K562 (cell line): ENCODE data around the gene SHC1. TPM values are rescaled to one million over a fixed set of nuclear protein-coding genes. Genes with fewer than 3 reads are reported as not detected.

Source experiments
- BACH1 ChIP-seq: fragments of 200-800 bp; sonication (Bioruptor generic); IDR thresholded peaks from 2 replicates; pipeline ENCODE4 v1.6.1; 2016; ENCODE audit warnings: missing genetic modification characterization, missing compliant biosample characterization
- CBX3 ChIP-seq, 2 experiments: IDR thresholded peaks; 1 replicate in 1 of 2; 2 replicates in 1 of 2; pipeline ENCODE4 v1.6.1; 2012; ENCODE audit warnings: inconsistent platforms in 2 of 2, low read length in 2 of 2, borderline replicate concordance in 1 of 2, control low read depth in 1 of 2
- CHD1 ChIP-seq: fragments of 200-600 bp; sonication (generic); IDR thresholded peaks from one replicate; pipeline ENCODE4 v1.6.1; 2012; ENCODE audit warnings: mild to moderate bottlenecking, moderate library complexity, low read length, inconsistent platforms
- CTBP1 ChIP-seq: fragments of 450-650 bp; IDR thresholded peaks from 2 replicates; pipeline ENCODE4 v1.6.1; 2016; ENCODE audit warnings: borderline replicate concordance
- EGR1 ChIP-seq: fragments of 450-650 bp; conservative IDR thresholded peaks from 2 replicates; pipeline ENCODE4 v1.6.1; 2017; ENCODE audit warnings: mild to moderate bottlenecking
- MLLT1 ChIP-seq, 2 experiments: fragments of 450-650 bp; IDR thresholded peaks; 2 replicates each; pipeline ENCODE4 v1.6.1; 2016
- NR2C2 ChIP-seq, 2 experiments: fragments of 200-800 bp in 1 of 2; sonication (Bioruptor generic) in 1 of 2; sonication (generic) in 1 of 2; formaldehyde crosslinking in 1 of 2; IDR thresholded peaks; 2 replicates each; pipeline versions ENCODE4 v1.6.1 to v1.8.0; 2016 to 2022; ENCODE audit warnings: mild to moderate bottlenecking in 1 of 2, missing compliant biosample characterization in 1 of 2, missing genetic modification characterization in 1 of 2, missing genetic modification reagents in 1 of 2
- PHTF2 ChIP-seq: fragments of 250-450 bp; sonication (Bioruptor Pico); IDR thresholded peaks from 2 replicates; pipeline ENCODE4 v1.5.0; 2021; ENCODE audit warnings: mild to moderate bottlenecking
- SMARCA4 ChIP-seq: fragments of 450-650 bp; IDR thresholded peaks from 2 replicates; pipeline ENCODE4 v1.6.1; 2016
- TBP ChIP-seq: optimal IDR thresholded peaks from 2 replicates; pipeline ENCODE3; 2011; ENCODE audit warnings: low read depth, low read length, improper control_type of control experiment
- TEAD4 ChIP-seq, 2 experiments: sonication (generic) in 1 of 2; formaldehyde crosslinking in 1 of 2; IDR thresholded peaks; 2 replicates each; pipeline versions ENCODE4 v1.6.1 to v1.8.0; 2012 to 2022; ENCODE audit warnings: borderline replicate concordance in 1 of 2, inconsistent platforms in 1 of 2, low read length in 1 of 2, mild to moderate bottlenecking in 1 of 2, missing genetic modification reagents in 1 of 2
- ZFX ChIP-seq: sonication (generic); formaldehyde crosslinking; IDR thresholded peaks from 2 replicates; pipeline ENCODE4 v1.8.0; 2022; ENCODE audit warnings: mild to moderate bottlenecking, missing genetic modification reagents, moderate library complexity
- ZNF589 ChIP-seq: fragments of 200-800 bp; sonication (Bioruptor generic); IDR thresholded peaks from 2 replicates; pipeline ENCODE4 v1.6.1; 2016; ENCODE audit warnings: low read depth, missing genetic modification characterization, missing compliant biosample characterization
- polyA plus RNA-seq, 8 experiments: library from polyadenylated mRNA; depleted of rRNA in 4 of 8; stranded (reverse) in 5 of 8; unstranded in 3 of 8; fragments of >200 nt; fragmentation: Nextera tagmentation in 2 of 8; fragmentation: Illumina TruSeq in 1 of 8; extraction: Ambion mirVana in 2 of 8; extraction: Trizol in 1 of 8; gene quantifications; 2 replicates each; pipeline versions ENCODE4 v1.2.1 to v1.2.3, GENCODE V29; 2011 to 2014; ENCODE audit warnings: inconsistent platforms in 1 of 8, missing spikeins in 1 of 8
- total RNA-seq, 7 experiments: library from RNA; depleted of rRNA in 6 of 7; stranded (reverse); fragments of >200 nt in 6 of 7; fragmentation: Illumina TruSeq in 2 of 7; extraction: Trizol in 2 of 7; gene quantifications; 2 replicates each; pipeline versions ENCODE4 v1.2.1 to v1.2.3, GENCODE V29; 2011 to 2021; ENCODE audit warnings: low replicate concordance in 1 of 7
- TF ChIP-seq, protein P1 (sequence below): conservative IDR thresholded peaks from 2 replicates; pipeline ENCODE4 v1.6.1; 2011; ENCODE audit warnings: low read depth, mild to moderate bottlenecking, low read length; ENCODE audit not compliant: control insufficient read depth
- TF ChIP-seq, protein P2 (sequence below), 2 experiments: IDR thresholded peaks; 2 replicates each; pipeline ENCODE4 v1.6.1; 2011; ENCODE audit warnings: borderline replicate concordance in 1 of 2, control low read depth in 1 of 2, low read depth in 1 of 2, low read length in 1 of 2, mild to moderate bottlenecking in 1 of 2, mixed read lengths in 1 of 2, moderate library complexity in 1 of 2; ENCODE audit not compliant: insufficient read depth in 1 of 2, insufficient read length in 1 of 2, poor library complexity in 1 of 2, severe bottlenecking in 1 of 2; ENCODE audit errors: extremely low read depth in 1 of 2
- TF ChIP-seq, protein P3 (sequence below): IDR thresholded peaks from 2 replicates; pipeline ENCODE4 v1.6.1; 2014; ENCODE audit warnings: antibody characterized with exemption
- TF ChIP-seq, protein P4 (sequence below), 3 experiments: fragments of 200-800 bp in 1 of 3; sonication (Bioruptor generic) in 1 of 3; sonication (generic) in 1 of 3; formaldehyde crosslinking in 1 of 3; IDR thresholded peaks; 2 replicates each; pipeline versions ENCODE4 v1.6.1 to v1.8.0; 2016 to 2022; ENCODE audit warnings: mild to moderate bottlenecking in 2 of 3, missing compliant biosample characterization in 2 of 3, missing genetic modification characterization in 2 of 3, missing genetic modification reagents in 1 of 3

SHC1 gene
- total and polyA plus RNA-seq, 9 of the 15 experiments (the other 6 are each of a cell fraction or from before 2014, with no cell fraction given): 4.1 to 113 (median 51.9) TPM

DNA sequence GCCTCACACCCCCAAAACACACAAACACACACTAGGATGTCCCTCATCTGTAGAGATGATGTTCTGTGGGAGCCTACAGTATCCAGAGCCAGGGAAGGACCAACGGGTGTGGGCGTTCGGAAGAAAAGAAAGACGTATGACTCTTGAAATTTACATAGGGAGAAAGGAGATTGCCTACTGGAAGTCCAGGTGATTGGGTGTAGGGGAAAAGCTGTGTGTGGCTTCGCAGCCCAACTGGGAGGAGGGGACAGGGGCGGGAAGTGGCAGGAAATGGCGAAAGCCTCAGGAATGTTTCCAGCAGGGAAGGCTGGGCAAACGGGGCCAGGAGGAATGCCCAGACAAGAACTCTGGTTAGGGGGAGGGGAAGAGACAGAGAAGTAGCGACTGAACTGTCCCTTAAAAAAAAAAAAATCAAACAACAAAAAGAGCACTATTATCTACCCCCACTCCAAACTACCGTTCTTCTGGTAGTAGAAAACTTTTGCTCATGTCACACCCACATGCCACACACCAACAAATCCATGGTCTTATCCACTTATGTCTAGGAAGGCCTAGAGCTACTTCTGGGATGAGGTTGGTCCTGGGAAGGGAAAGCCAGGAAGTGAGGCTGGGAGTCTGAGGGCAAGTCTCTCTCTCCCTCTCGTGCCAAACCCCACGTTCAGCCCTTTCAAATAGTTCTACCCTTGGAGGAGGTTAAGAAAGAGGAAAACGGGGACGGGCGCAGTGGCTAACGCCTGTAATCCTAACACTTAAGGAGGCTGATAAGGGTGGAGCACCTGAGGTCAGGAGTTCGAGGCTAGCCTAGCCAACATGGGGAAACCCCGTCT, 2.2 kb upstream of the SHC1 start (continued):
- TF ChIP-seq NR2C2 (CRISPR knock-in tag; IDR thresholded peaks at IDR 0.05) (0 out of 2 replicates have a peak, but pooled peaks have one; percentile 4), NR2C2 (tag; IDR thresholded peaks at IDR 0.05) (no peak), CHD1 (peak; percentile 72), MLLT1 (IDR thresholded peaks at IDR 0.05) (0 out of 4 replicates have a peak, but pooled peaks of 1 of the 2 experiments have one; percentile 34), CTBP1 (peak; percentile 31; the same call in 1 of the 2 replicates), ZNF589 (CRISPR knock-in tag) (0 out of 2 replicates have a peak, but pooled peaks have one; percentile 36), SMARCA4 (no peak), PHTF2 (CRISPR knock-in tag) (no peak), ZFX (CRISPR knock-in tag) (no peak), EGR1 (peak; percentile 49; the same call in 1 of the 2 replicates), TEAD4 (IDR thresholded peaks at IDR 0.05; ENCODE audit: low read length) (no peak), TEAD4 (CRISPR knock-in tag; IDR thresholded peaks at IDR 0.05; ENCODE audit: borderline replicate concordance) (no peak), BACH1 (tag) (peak; percentile 12; the same call in 1 of the 2 replicates), TBP (peak; percentile 52), CBX3 (IDR thresholded peaks at IDR 0.05; ENCODE audit: borderline replicate concordance in 1 of 2, low read length in 2 of 2) (0 out of 3 replicates have a peak, but pooled peaks of 1 of the 2 experiments have one; percentile 8)
- TF ChIP-seq, protein P1, sequence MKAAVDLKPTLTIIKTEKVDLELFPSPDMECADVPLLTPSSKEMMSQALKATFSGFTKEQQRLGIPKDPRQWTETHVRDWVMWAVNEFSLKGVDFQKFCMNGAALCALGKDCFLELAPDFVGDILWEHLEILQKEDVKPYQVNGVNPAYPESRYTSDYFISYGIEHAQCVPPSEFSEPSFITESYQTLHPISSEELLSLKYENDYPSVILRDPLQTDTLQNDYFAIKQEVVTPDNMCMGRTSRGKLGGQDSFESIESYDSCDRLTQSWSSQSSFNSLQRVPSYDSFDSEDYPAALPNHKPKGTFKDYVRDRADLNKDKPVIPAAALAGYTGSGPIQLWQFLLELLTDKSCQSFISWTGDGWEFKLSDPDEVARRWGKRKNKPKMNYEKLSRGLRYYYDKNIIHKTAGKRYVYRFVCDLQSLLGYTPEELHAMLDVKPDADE: no peak
- TF ChIP-seq, protein P2, sequence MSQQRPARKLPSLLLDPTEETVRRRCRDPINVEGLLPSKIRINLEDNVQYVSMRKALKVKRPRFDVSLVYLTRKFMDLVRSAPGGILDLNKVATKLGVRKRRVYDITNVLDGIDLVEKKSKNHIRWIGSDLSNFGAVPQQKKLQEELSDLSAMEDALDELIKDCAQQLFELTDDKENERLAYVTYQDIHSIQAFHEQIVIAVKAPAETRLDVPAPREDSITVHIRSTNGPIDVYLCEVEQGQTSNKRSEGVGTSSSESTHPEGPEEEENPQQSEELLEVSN (IDR thresholded peaks at IDR 0.05; ENCODE audit: borderline replicate concordance in 1 of 2, extremely low read depth in 1 of 2, insufficient read depth in 1 of 2, insufficient read length in 1 of 2, low read depth in 1 of 2, low read length in 1 of 2, poor library complexity in 1 of 2, severe bottlenecking in 1 of 2): no peak
- TF ChIP-seq, protein P3, sequence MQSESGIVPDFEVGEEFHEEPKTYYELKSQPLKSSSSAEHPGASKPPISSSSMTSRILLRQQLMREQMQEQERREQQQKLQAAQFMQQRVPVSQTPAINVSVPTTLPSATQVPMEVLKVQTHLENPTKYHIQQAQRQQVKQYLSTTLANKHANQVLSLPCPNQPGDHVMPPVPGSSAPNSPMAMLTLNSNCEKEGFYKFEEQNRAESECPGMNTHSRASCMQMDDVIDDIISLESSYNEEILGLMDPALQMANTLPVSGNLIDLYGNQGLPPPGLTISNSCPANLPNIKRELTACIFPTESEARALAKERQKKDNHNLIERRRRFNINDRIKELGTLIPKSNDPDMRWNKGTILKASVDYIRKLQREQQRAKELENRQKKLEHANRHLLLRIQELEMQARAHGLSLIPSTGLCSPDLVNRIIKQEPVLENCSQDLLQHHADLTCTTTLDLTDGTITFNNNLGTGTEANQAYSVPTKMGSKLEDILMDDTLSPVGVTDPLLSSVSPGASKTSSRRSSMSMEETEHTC: no peak
- TF ChIP-seq, protein P4, sequence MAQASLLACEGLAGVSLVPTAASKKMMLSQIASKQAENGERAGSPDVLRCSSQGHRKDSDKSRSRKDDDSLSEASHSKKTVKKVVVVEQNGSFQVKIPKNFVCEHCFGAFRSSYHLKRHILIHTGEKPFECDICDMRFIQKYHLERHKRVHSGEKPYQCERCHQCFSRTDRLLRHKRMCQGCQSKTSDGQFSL (CRISPR knock-in tag; IDR thresholded peaks at IDR 0.05): no peak
- TF ChIP-seq, protein P4 (tag; IDR thresholded peaks at IDR 0.05): 0 out of 4 replicates have a peak, but pooled peaks of 1 of the 2 experiments have one; percentile 18
